Esophagus muscularis mucosa (tissue), 3 donors: Measurements from ENCODE around the gene ZNF524.

Source experiments
- CTCF ChIP-seq, 3 experiments: fragments of 200-600 bp in 2 of 3; fragments of 450-650 bp in 1 of 3; sonication (generic) in 2 of 3; IDR thresholded peaks; one replicate each; pipeline ENCODE4 v1.5.1; 2017 to 2019; ENCODE audit warnings: antibody characterized with exemption in 3 of 3, mild to moderate bottlenecking in 2 of 3, moderate library complexity in 1 of 3
- POLR2A ChIP-seq: fragments of 450-650 bp; IDR thresholded peaks from one replicate; pipeline ENCODE4 v1.6.1; 2017; ENCODE audit warnings: antibody characterized with exemption, moderate library complexity, mild to moderate bottlenecking, low read depth
- POLR2AphosphoS5 ChIP-seq, 2 donors: sonication (generic); formaldehyde crosslinking; IDR thresholded peaks; one replicate each; pipeline ENCODE4 v1.6.1; 2017; ENCODE audit warnings: antibody characterized with exemption in 2 of 2

- TF ChIP-seq CTCF (IDR thresholded peaks at IDR 0.05) (no peak), POLR2AphosphoS5 (IDR thresholded peaks at IDR 0.05) (no peak), POLR2A (no peak)
Measured at GRCh38 chr19:55649268-55650125, 49.4 kb downstream of the ZNF524 start.
